HepG2 (cell line): ENCODE data around the gene DCPS. TPM values are rescaled to one million over a fixed set of nuclear protein-coding genes. Genes with fewer than 3 reads are reported as not detected.

ENCODE experiments used
- ARID2 ChIP-seq: sonication (generic); formaldehyde crosslinking; IDR thresholded peaks from 2 replicates; pipeline ENCODE4 v1.8.1; 2022; ENCODE audit warnings: mild to moderate bottlenecking, missing genetic modification reagents, borderline replicate concordance
- MED13 ChIP-seq: sonication (generic); formaldehyde crosslinking; IDR thresholded peaks from 2 replicates; pipeline ENCODE4 v1.5.0; 2020; ENCODE audit warnings: missing genetic modification reagents
- PCBP2 ChIP-seq: fragments of 200-400 bp; formaldehyde crosslinking; optimal IDR thresholded peaks from 2 replicates; pipeline ENCODE3; 2018; ENCODE audit warnings: low read length, low read depth; ENCODE audit not compliant: poor library complexity, severe bottlenecking
- polyA plus RNA-seq, 8 experiments: library from polyadenylated mRNA; depleted of rRNA in 3 of 8; stranded (reverse) in 7 of 8; unstranded in 1 of 8; fragments of >200 nt; fragmentation: Illumina TruSeq in 4 of 8; extraction: Trizol in 4 of 8; gene quantifications; 2 replicates each; pipeline versions ENCODE4 v1.2.1 to v1.2.3, GENCODE V29; 2011 to 2016; ENCODE audit warnings: low read depth in 4 of 8, missing spikeins in 1 of 8, mixed read lengths in 1 of 8; ENCODE audit not compliant: insufficient read depth in 1 of 8
- total RNA-seq, 5 experiments: library from RNA; depleted of rRNA; stranded (reverse); fragments of >200 nt; fragmentation: Illumina TruSeq; extraction: Trizol; gene quantifications; 2 replicates each; pipeline ENCODE4 v1.2.3, GENCODE V29; 2016; ENCODE audit warnings: low read depth in 1 of 5
- TF ChIP-seq, protein P1 (sequence below): sonication (generic); formaldehyde crosslinking; IDR thresholded peaks from 2 replicates; pipeline ENCODE4 v1.5.0; 2020; ENCODE audit warnings: missing genetic modification reagents
- TF ChIP-seq, protein P2 (sequence below): sonication (generic); formaldehyde crosslinking; IDR thresholded peaks from 2 replicates; pipeline ENCODE4 v1.5.0; 2020; ENCODE audit warnings: mild to moderate bottlenecking, missing genetic modification reagents, borderline replicate concordance
- TF ChIP-seq, protein P3 (sequence below): sonication (generic); formaldehyde crosslinking; IDR thresholded peaks from 2 replicates; pipeline ENCODE4 v1.5.1; 2020; ENCODE audit warnings: mild to moderate bottlenecking, missing genetic modification reagents, moderate library complexity
- TF ChIP-seq, protein P4 (sequence below): sonication (generic); formaldehyde crosslinking; IDR thresholded peaks from 2 replicates; pipeline ENCODE4 v1.4.0; 2020; ENCODE audit warnings: missing genetic modification reagents
- TF ChIP-seq, protein P5 (sequence below): sonication (generic); formaldehyde crosslinking; IDR thresholded peaks from 2 replicates; pipeline ENCODE4 v1.8.1; 2023; ENCODE audit warnings: mild to moderate bottlenecking, inconsistent platforms, moderate library complexity, missing genetic modification reagents, borderline replicate concordance

The DCPS gene
- total and polyA plus RNA-seq, 2 of the 13 experiments (the other 11 are each of a cell fraction or from before 2014, with no cell fraction given), result 21.9 to 22.5 TPM

DNA sequence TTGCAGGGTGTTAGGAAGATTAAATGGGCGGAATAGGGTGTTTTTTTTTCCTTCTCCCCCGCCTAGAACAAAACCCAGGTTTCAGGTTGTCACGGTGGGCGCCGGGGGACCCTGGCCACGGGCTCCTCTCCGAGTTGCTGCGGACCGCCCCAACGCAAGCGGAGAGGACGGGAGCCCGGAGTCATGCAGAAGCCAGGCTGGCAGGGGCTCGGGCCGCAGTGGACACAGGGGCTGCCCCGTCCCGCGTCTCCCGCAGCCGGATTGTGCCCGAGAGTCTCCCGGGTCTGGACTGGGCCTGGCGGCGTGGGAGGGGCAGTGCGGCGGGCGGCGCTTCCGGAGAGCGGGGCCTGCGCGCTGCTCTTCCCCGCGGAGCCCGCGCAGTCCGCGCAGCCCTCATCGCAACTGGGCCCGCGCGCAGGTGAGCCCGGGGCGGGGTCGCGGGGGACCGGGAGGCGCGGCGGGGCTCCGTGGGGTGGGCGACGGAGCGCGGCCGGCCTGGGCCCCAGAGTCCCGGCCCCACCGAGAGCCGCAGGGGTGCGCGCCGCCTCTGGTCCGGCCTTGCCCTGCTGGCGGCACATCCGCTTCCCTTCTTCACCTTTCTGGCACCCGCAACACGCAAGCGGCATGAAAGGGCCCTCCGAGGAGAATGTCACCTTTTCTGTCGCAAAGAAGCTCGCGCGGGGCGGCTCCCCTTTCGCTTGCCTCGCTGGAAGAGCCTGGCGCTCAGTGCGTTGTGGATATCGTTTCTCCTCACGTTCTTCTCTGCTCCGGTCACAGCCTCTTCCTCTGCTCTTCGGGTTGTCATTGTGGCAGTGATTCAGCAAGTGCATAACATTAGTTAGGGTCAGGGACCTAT, 20.9 kb upstream of the DCPS start, which contains the start of gene TIRAP (continued):
- TF ChIP-seq, protein P1, sequence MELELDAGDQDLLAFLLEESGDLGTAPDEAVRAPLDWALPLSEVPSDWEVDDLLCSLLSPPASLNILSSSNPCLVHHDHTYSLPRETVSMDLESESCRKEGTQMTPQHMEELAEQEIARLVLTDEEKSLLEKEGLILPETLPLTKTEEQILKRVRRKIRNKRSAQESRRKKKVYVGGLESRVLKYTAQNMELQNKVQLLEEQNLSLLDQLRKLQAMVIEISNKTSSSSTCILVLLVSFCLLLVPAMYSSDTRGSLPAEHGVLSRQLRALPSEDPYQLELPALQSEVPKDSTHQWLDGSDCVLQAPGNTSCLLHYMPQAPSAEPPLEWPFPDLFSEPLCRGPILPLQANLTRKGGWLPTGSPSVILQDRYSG (CRISPR knock-in tag), result no peak
- TF ChIP-seq MED13 (CRISPR knock-in tag) (peak; percentile 74; the same call in 1 of the 2 replicates), ARID2 (no peak), PCBP2 (no peak)
- TF ChIP-seq, protein P2, sequence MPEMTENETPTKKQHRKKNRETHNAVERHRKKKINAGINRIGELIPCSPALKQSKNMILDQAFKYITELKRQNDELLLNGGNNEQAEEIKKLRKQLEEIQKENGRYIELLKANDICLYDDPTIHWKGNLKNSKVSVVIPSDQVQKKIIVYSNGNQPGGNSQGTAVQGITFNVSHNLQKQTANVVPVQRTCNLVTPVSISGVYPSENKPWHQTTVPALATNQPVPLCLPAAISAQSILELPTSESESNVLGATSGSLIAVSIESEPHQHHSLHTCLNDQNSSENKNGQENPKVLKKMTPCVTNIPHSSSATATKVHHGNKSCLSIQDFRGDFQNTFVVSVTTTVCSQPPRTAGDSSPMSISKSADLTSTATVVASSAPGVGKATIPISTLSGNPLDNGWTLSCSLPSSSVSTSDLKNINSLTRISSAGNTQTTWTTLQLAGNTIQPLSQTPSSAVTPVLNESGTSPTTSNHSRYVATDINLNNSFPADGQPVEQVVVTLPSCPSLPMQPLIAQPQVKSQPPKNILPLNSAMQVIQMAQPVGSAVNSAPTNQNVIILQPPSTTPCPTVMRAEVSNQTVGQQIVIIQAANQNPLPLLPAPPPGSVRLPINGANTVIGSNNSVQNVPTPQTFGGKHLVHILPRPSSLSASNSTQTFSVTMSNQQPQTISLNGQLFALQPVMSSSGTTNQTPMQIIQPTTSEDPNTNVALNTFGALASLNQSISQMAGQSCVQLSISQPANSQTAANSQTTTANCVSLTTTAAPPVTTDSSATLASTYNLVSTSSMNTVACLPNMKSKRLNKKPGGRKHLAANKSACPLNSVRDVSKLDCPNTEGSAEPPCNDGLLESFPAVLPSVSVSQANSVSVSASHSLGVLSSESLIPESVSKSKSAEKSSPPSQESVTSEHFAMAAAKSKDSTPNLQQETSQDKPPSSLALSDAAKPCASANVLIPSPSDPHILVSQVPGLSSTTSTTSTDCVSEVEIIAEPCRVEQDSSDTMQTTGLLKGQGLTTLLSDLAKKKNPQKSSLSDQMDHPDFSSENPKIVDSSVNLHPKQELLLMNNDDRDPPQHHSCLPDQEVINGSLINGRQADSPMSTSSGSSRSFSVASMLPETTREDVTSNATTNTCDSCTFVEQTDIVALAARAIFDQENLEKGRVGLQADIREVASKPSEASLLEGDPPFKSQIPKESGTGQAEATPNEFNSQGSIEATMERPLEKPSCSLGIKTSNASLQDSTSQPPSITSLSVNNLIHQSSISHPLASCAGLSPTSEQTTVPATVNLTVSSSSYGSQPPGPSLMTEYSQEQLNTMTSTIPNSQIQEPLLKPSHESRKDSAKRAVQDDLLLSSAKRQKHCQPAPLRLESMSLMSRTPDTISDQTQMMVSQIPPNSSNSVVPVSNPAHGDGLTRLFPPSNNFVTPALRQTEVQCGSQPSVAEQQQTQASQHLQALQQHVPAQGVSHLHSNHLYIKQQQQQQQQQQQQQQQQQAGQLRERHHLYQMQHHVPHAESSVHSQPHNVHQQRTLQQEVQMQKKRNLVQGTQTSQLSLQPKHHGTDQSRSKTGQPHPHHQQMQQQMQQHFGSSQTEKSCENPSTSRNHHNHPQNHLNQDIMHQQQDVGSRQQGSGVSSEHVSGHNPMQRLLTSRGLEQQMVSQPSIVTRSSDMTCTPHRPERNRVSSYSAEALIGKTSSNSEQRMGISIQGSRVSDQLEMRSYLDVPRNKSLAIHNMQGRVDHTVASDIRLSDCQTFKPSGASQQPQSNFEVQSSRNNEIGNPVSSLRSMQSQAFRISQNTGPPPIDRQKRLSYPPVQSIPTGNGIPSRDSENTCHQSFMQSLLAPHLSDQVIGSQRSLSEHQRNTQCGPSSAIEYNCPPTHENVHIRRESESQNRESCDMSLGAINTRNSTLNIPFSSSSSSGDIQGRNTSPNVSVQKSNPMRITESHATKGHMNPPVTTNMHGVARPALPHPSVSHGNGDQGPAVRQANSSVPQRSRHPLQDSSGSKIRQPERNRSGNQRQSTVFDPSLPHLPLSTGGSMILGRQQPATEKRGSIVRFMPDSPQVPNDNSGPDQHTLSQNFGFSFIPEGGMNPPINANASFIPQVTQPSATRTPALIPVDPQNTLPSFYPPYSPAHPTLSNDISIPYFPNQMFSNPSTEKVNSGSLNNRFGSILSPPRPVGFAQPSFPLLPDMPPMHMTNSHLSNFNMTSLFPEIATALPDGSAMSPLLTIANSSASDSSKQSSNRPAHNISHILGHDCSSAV (CRISPR knock-in tag), result no peak
- TF ChIP-seq, protein P3, sequence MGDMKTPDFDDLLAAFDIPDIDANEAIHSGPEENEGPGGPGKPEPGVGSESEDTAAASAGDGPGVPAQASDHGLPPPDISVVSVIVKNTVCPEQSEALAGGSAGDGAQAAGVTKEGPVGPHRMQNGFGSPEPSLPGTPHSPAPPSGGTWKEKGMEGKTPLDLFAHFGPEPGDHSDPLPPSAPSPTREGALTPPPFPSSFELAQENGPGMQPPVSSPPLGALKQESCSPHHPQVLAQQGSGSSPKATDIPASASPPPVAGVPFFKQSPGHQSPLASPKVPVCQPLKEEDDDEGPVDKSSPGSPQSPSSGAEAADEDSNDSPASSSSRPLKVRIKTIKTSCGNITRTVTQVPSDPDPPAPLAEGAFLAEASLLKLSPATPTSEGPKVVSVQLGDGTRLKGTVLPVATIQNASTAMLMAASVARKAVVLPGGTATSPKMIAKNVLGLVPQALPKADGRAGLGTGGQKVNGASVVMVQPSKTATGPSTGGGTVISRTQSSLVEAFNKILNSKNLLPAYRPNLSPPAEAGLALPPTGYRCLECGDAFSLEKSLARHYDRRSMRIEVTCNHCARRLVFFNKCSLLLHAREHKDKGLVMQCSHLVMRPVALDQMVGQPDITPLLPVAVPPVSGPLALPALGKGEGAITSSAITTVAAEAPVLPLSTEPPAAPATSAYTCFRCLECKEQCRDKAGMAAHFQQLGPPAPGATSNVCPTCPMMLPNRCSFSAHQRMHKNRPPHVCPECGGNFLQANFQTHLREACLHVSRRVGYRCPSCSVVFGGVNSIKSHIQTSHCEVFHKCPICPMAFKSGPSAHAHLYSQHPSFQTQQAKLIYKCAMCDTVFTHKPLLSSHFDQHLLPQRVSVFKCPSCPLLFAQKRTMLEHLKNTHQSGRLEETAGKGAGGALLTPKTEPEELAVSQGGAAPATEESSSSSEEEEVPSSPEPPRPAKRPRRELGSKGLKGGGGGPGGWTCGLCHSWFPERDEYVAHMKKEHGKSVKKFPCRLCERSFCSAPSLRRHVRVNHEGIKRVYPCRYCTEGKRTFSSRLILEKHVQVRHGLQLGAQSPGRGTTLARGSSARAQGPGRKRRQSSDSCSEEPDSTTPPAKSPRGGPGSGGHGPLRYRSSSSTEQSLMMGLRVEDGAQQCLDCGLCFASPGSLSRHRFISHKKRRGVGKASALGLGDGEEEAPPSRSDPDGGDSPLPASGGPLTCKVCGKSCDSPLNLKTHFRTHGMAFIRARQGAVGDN (CRISPR knock-in tag), result peak; percentile 88
- TF ChIP-seq, protein P4, sequence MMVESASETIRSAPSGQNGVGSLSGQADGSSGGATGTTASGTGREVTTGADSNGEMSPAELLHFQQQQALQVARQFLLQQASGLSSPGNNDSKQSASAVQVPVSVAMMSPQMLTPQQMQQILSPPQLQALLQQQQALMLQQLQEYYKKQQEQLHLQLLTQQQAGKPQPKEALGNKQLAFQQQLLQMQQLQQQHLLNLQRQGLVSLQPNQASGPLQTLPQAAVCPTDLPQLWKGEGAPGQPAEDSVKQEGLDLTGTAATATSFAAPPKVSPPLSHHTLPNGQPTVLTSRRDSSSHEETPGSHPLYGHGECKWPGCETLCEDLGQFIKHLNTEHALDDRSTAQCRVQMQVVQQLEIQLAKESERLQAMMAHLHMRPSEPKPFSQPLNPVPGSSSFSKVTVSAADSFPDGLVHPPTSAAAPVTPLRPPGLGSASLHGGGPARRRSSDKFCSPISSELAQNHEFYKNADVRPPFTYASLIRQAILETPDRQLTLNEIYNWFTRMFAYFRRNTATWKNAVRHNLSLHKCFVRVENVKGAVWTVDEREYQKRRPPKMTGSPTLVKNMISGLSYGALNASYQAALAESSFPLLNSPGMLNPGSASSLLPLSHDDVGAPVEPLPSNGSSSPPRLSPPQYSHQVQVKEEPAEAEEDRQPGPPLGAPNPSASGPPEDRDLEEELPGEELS, result no peak
- TF ChIP-seq, protein P5, sequence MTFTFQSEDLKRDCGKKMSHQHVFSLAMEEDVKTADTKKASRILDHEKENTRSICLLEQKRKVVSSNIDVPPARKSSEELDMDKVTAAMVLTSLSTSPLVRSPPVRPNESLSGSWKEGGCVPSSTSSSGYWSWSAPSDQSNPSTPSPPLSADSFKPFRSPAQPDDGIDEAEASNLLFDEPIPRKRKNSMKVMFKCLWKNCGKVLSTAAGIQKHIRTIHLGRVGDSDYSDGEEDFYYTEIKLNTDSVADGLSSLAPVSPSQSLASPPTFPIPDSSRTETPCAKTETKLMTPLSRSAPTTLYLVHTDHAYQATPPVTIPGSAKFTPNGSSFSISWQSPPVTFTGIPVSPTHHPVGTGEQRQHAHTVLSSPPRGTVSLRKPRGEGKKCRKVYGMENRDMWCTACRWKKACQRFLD (CRISPR knock-in tag), result no peak
